ENCODE results near the gene ADSS1. TPM values are rescaled to one million over a fixed set of nuclear protein-coding genes. Genes with fewer than 3 reads are reported as not detected.

Gene ADSS1
- total RNA-seq, 4 donors from 2014 or later, result 2.3 to 36.2 (median 7.3) TPM

DNA sequence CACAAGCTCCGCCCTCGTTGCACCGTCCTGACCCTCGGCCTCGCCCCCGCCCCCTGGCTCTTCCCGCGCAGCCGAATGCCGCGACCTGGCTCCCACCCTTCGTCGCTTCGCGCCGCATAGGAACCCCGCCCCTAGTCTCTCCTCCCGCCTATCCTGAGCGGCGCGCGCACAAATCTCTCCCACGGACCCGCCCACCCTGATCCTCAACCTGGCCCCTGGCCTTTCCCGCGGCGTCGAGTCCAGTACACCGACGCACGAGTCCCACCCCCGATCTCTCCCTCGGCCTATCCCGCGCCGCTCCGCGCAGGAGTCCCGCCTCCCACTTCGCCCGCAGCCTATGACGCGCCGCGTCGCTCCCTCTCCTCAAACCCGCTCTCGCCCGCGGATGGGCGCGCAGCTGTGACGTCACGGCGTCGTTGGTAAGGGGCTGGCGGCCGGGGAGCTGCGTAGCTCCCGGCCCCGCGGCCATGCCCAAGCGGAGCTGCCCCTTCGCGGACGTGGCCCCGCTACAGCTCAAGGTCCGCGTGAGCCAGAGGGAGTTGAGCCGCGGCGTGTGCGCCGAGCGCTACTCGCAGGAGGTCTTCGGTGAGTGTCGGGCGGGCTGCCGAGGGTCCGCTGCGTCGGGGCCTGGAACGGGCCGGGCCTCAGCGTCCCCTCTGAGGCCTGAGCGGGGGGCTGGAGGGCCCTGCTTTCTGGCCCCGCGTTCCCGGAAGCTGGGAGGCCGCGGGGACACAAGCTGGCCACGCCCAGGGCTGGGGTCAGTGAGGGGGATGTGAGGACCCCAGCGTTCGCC is 28.9 kb downstream of the ADSS1 start, which contains the start of gene SIVA1:
TSS of gene SIVA1 (plus strand) at position 413 of the 793 bp plus-strand sequence. CDS start at position 468, 55 bp downstream.
- TF ChIP-seq, protein P1, sequence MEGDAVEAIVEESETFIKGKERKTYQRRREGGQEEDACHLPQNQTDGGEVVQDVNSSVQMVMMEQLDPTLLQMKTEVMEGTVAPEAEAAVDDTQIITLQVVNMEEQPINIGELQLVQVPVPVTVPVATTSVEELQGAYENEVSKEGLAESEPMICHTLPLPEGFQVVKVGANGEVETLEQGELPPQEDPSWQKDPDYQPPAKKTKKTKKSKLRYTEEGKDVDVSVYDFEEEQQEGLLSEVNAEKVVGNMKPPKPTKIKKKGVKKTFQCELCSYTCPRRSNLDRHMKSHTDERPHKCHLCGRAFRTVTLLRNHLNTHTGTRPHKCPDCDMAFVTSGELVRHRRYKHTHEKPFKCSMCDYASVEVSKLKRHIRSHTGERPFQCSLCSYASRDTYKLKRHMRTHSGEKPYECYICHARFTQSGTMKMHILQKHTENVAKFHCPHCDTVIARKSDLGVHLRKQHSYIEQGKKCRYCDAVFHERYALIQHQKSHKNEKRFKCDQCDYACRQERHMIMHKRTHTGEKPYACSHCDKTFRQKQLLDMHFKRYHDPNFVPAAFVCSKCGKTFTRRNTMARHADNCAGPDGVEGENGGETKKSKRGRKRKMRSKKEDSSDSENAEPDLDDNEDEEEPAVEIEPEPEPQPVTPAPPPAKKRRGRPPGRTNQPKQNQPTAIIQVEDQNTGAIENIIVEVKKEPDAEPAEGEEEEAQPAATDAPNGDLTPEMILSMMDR (IDR thresholded peaks at IDR 0.05; ENCODE audit: low read depth), result no peak

DNA sequence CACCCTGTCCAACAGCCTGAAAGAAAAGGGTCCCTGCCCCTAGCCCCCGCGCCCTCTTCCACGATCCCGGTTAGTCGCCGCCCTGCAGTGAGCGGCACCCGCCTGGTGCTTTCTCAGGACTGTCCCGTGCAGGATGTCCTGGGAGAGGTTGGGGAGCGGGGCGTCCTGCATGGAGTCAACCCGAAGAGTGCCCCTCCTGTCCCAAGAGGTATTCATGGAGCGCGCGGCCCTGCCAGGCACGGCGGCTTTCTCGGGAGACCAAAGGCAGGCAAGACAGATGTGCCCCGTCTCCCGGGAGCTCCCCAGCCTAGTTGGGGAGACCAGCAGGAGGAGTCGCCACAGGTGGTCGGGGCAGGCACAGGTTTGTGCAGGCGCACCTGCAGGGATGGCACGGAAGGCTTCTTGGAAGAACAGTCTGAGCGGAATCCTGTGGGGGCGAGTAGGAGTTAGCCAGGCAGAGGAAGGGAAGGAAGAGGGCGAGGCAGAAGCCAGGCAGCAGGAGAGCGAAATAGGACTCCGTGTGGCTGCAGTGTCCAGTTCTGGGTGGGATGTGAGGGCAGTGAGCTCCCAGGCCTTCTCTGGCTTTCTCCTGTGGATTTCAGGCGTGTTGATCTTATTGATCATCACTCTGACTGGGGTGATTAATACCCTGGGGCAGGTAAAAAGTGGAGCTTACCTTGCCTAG is 29.6 kb downstream of the ADSS1 start:
- TF ChIP-seq, protein P1 (IDR thresholded peaks at IDR 0.05; ENCODE audit: low read depth), result no peak

DNA sequence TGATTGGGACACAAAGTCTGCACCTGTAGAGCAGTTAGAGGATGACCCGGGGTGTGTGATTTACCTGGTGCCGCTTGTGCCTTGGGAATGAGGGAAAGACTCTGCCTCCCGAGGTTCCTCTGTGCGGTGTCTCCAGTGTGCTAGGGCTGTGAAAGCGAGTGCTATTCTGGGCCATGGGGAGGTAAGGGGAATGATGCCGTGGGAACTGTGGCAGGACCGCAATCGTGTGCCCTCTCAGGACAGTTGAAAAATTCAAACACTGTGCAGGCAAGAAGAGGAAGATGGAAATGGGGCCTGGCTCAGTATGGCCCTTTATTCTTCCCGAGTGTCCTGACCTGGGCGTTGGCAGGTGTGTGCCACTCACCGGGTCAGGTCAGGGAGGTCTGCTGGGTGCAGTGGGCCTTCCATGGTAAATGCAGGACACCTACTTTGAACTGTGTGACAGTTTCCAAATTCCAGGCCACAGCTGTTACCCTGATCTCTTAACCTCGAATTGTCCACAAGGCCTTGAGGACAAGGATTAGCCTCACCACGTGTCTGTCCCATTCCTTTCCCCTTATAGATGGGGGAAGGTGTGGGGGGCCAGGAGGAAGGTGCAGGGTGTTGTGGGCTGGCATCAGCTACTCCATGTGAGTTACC is 30.3 kb downstream of the ADSS1 start:
- TF ChIP-seq, protein P1 (IDR thresholded peaks at IDR 0.05; ENCODE audit: low read depth), result no peak

DNA sequence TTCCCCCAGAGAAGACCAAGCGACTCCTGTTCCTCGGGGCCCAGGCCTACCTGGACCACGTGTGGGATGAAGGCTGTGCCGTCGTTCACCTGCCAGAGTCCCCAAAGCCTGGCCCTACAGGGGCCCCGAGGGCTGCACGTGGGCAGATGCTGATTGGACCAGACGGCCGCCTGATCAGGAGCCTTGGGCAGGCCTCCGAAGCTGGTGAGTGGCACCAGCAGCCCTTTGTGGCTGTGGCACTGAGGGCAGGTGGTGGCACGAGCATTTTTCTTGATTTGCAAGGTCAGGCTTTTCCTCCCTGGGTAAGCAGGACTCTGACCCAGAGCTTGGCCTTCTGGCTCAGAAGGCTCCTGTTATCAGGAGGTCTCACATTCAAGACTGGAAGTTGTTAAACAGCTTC is 31.6 kb downstream of the ADSS1 start:
- TF ChIP-seq, protein P1 (IDR thresholded peaks at IDR 0.05; ENCODE audit: low read depth), result no peak

DNA sequence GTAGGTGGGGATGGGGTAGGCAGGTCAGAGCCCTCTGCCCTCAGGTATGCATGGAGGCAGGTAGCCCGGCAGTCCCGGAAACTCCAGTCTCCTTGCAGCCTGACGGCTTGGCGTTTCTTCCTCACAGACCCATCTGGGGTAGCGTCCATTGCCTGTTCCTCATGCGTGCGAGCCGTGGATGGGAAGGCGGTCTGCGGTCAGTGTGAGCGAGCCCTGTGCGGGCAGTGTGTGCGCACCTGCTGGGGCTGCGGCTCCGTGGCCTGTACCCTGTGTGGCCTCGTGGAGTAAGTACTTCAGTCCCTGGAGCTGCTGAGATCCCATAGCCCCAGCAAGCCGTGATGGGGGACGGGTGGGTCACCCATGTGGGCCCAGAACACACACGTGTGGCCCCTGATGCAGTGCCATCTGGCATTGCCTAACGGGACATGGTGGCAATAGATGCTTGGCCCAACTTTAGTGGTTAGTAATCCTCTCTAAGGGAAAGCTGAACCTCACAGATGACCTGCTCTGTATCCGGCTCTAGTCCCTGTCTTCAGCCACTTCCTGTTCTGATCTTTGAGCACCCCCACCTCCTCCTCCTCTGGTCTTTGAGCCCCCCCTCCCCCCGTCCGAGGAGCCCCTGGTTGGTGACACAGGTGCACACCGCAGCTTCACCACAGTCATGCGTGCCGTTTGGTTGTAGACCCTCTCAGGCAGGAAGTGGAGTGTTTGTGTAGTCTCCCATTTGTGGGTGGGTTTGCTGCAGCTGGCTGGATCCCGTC is 32.6 kb downstream of the ADSS1 start:
- TF ChIP-seq, protein P1 (IDR thresholded peaks at IDR 0.05; ENCODE audit: low read depth), result no peak

DNA sequence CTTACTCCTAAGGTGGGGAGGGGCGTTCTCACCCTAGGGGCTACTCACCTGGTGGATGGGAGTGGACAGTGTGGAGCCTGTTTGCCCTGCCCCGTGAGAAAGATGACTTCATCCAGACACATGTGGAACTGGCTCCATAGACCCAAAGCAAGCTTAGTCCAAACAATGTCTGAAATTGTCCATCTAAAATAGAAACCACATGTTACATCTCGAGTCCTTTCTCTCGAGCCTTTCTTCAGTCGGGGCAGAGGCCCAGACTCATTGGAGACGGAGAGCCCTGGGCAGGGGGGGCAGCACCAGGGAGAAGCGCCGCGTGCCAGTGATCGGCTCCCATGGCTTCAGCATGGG is 33.2 kb downstream of the ADSS1 start:
- TF ChIP-seq, protein P1 (IDR thresholded peaks at IDR 0.05; ENCODE audit: low read depth), result no peak
